ENCODE measurements around the gene PRKCQ. TPM values are rescaled to one million over a fixed set of nuclear protein-coding genes. Genes with fewer than 3 reads are reported as not detected.

Gene PRKCQ
- total and polyA plus RNA-seq, 2 of the 8 experiments (the other 6 are each of a cell fraction or from before 2014, with no cell fraction given), result 9.1 to 22.6 TPM

DNA sequence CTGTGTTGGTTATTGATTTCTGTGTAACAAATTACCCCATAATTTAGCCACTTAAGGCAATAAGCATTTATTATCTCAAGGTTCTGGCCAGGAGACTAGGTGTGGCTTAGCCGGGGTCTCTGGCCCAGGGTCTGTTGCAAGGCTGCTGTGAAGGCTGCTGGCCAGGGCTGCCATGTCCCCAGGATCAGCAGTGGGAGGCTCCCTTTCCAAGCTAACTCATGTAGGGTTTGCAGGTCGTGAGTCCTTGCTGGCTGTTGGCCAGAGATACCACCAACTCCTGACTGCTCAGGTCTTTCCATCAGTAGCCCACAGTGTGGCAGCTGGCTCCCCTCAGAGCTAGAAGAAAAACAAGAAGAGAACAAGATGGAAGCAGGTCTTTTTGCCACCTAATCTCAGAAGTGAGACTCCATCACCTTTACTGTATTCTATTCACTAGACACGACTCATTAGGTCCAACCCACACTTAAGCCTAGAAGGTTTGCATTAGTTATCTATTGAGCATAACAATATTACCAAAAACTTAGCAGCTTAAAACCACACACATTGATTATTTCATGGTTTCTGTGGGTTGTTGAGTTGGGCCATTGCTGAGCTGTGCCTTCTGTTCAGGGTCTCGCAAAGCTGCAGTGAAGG lies 191.7 kb downstream of the PRKCQ start (continued):
- TF ChIP-seq, protein P1, sequence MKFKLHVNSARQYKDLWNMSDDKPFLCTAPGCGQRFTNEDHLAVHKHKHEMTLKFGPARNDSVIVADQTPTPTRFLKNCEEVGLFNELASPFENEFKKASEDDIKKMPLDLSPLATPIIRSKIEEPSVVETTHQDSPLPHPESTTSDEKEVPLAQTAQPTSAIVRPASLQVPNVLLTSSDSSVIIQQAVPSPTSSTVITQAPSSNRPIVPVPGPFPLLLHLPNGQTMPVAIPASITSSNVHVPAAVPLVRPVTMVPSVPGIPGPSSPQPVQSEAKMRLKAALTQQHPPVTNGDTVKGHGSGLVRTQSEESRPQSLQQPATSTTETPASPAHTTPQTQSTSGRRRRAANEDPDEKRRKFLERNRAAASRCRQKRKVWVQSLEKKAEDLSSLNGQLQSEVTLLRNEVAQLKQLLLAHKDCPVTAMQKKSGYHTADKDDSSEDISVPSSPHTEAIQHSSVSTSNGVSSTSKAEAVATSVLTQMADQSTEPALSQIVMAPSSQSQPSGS (IDR thresholded peaks at IDR 0.05; ENCODE audit: low read length), result no peak
- TF ChIP-seq SIRT6 (IDR thresholded peaks at IDR 0.05; ENCODE audit: low read length), result no peak
